ENCODE results near the gene TUSC2. TPM values are rescaled to one million over a fixed set of nuclear protein-coding genes. Genes with fewer than 3 reads are reported as not detected.

Gene TUSC2
- total and polyA plus RNA-seq, 2 donors (not counting 1 experiment from before 2014, with no cell fraction given), result 13.4 to 15.3 TPM

- Histone ChIP-seq H2AFZ (ENCODE audit: low read length) (peak overlapping the region; percentile 82), H3K4me3 (replicated peaks in 1 of 4; ENCODE audit: control extremely low read depth in 1 of 4, insufficient read depth in 1 of 4, low read depth in 3 of 4, low read length in 4 of 4) (peak overlapping the region in 3 of 4 experiments; percentile 72 to 84 (median 73)), H3K4me2 (ENCODE audit: extremely low read depth, insufficient read depth, low read length) (peak overlapping the region; percentile 46), H3K79me2 (ENCODE audit: control insufficient read depth, insufficient read depth, low read length) (peaks cover 44% of the 10 kb centered on the region), H3K9ac (ENCODE audit: insufficient read depth, low read length) (no peak overlapping the region), H3K27me3 (ENCODE audit: control insufficient read depth, insufficient read depth, low read length) (no peaks in the 10 kb centered on the region), H3K9me3 (ENCODE audit: control insufficient read depth, insufficient read depth, low read depth, low read length) (no peaks in the 10 kb centered on the region), H3K4me1 (ENCODE audit: control insufficient read depth, extremely low read depth, insufficient read depth, low read length) (peaks cover 12% of the 10 kb centered on the region), H3K36me3 (ENCODE audit: control insufficient read depth, insufficient read depth, low read length) (peaks cover 12% of the 10 kb centered on the region), H3K27ac (ENCODE audit: insufficient read depth, low read length) (no peak overlapping the region), H4K20me1 (ENCODE audit: control insufficient read depth, extremely low read depth, insufficient read depth, low read length) (no peaks in the 10 kb centered on the region)
- TF ChIP-seq CTCF (conservative IDR thresholded peaks at IDR 0.05 in 1 of 2, IDR thresholded peaks at IDR 0.05 in 1 of 2; ENCODE audit: low read depth in 1 of 2, low read length in 2 of 2) (no peak), EZH2 (IDR thresholded peaks at IDR 0.05; ENCODE audit: low read length, missing control alignments) (no peak)
- DNase-seq (ENCODE audit: low read depth in 2 of 2), result no peak
Observed at GRCh38 chr3:50359760-50360110, 31.7 kb upstream of the TUSC2 start.

- Histone ChIP-seq H3K4me3 (replicated peaks in 1 of 4; ENCODE audit: control extremely low read depth in 1 of 4, insufficient read depth in 1 of 4, low read depth in 3 of 4, low read length in 4 of 4) (peak within 1 kb of the TSS; percentile 72 to 84 (median 73)), H3K4me2 (ENCODE audit: extremely low read depth, insufficient read depth, low read length) (peak within 1 kb of the TSS; percentile 99), H3K9ac (ENCODE audit: insufficient read depth, low read length) (peak within 1 kb of the TSS; percentile 91), H3K27me3 (ENCODE audit: control insufficient read depth, insufficient read depth, low read length) (no peaks in the 10 kb centered on the region), H3K79me2 (ENCODE audit: control insufficient read depth, insufficient read depth, low read length) (peaks cover 44% of the 10 kb centered on the region), H3K4me1 (ENCODE audit: control insufficient read depth, extremely low read depth, insufficient read depth, low read length) (peaks cover 8% of the 10 kb centered on the region), H2AFZ (ENCODE audit: low read length) (peak within 1 kb of the TSS; percentile 92), H3K27ac (ENCODE audit: insufficient read depth, low read length) (peak within 1 kb of the TSS; percentile 76), H4K20me1 (ENCODE audit: control insufficient read depth, extremely low read depth, insufficient read depth, low read length) (no peaks in the 10 kb centered on the region), H3K36me3 (ENCODE audit: control insufficient read depth, insufficient read depth, low read length) (peaks cover 17% of the 10 kb centered on the region), H3K9me3 (ENCODE audit: control insufficient read depth, insufficient read depth, low read depth, low read length) (no peaks in the 10 kb centered on the region)
- DNase-seq (ENCODE audit: low read depth in 2 of 2), result peak; percentile 99
- TF ChIP-seq CTCF (conservative IDR thresholded peaks at IDR 0.05 in 1 of 2, IDR thresholded peaks at IDR 0.05 in 1 of 2; ENCODE audit: low read depth in 1 of 2, low read length in 2 of 2), result no peak
- no peak for TF ChIP-seq EZH2 (IDR thresholded peaks at IDR 0.05; ENCODE audit: low read length, missing control alignments)
Observed at GRCh38 chr3:50358911-50359759, 31.1 kb upstream of the TUSC2 start, which contains the start of gene TMEM115. Gene TMEM115 (minus strand): TSS chr3:50359521. CDS start chr3:50359063, 458 bp downstream.

- Histone ChIP-seq H3K4me1 (ENCODE audit: control insufficient read depth, extremely low read depth, insufficient read depth, low read length) (peaks cover 8% of the 10 kb centered on the region), H3K9ac (ENCODE audit: insufficient read depth, low read length) (peak overlapping the region; percentile 91), H3K4me2 (ENCODE audit: extremely low read depth, insufficient read depth, low read length) (peak overlapping the region; percentile 99), H3K4me3 (replicated peaks in 1 of 4; ENCODE audit: control extremely low read depth in 1 of 4, insufficient read depth in 1 of 4, low read depth in 3 of 4, low read length in 4 of 4) (peak overlapping the region; percentile 72 to 84 (median 73)), H4K20me1 (ENCODE audit: control insufficient read depth, extremely low read depth, insufficient read depth, low read length) (no peaks in the 10 kb centered on the region), H2AFZ (ENCODE audit: low read length) (no peak overlapping the region), H3K27me3 (ENCODE audit: control insufficient read depth, insufficient read depth, low read length) (no peaks in the 10 kb centered on the region), H3K27ac (ENCODE audit: insufficient read depth, low read length) (peak overlapping the region; percentile 76), H3K36me3 (ENCODE audit: control insufficient read depth, insufficient read depth, low read length) (peaks cover 20% of the 10 kb centered on the region), H3K79me2 (ENCODE audit: control insufficient read depth, insufficient read depth, low read length) (peaks cover 46% of the 10 kb centered on the region), H3K9me3 (ENCODE audit: control insufficient read depth, insufficient read depth, low read depth, low read length) (no peaks in the 10 kb centered on the region)
- DNase-seq (ENCODE audit: low read depth in 2 of 2), result no peak
- no peak for TF ChIP-seq CTCF (conservative IDR thresholded peaks at IDR 0.05 in 1 of 2, IDR thresholded peaks at IDR 0.05 in 1 of 2; ENCODE audit: low read depth in 1 of 2, low read length in 2 of 2)
- TF ChIP-seq EZH2 (IDR thresholded peaks at IDR 0.05; ENCODE audit: low read length, missing control alignments), result no peak
Observed at GRCh38 chr3:50358355-50358910, 30.4 kb upstream of the TUSC2 start.
